Trophoblast cell (in vitro differentiated cells and primary cell): ENCODE results near the gene RHPN2.
"Not testable (repeated sequence)": the region's sequence is repeated elsewhere in the genome, so short reads cannot be mapped to it uniquely, and the experiment has no call there.

Experiments used
- DNase-seq, 2 donors: peaks; one replicate each; pipeline ENCODE4 v3.0.0-alpha.2; 2016
- H2AFZ ChIP-seq: 2 replicates; pipeline ENCODE4 v1.6.1; 2013; ENCODE audit warnings: low read length, moderate library complexity, mild to moderate bottlenecking; ENCODE audit not compliant: insufficient read depth, poor library complexity
- H2AK5ac ChIP-seq: 2 replicates; pipeline ENCODE4 v1.6.1; 2013; ENCODE audit warnings: mild to moderate bottlenecking, low read length
- H2BK120ac ChIP-seq: 2 replicates; pipeline ENCODE4 v1.6.1; 2013; ENCODE audit warnings: low read length, mild to moderate bottlenecking, moderate library complexity; ENCODE audit not compliant: insufficient read depth, poor library complexity
- H2BK12ac ChIP-seq: 2 replicates; pipeline ENCODE4 v1.6.1; 2013; ENCODE audit warnings: mild to moderate bottlenecking, low read length, moderate library complexity
- H2BK5ac ChIP-seq: 2 replicates; pipeline ENCODE4 v1.6.1; 2013; ENCODE audit warnings: low read length, low read depth, moderate library complexity, mild to moderate bottlenecking; ENCODE audit not compliant: poor library complexity
- H3K14ac ChIP-seq: 2 replicates; pipeline ENCODE4 v1.6.1; 2013; ENCODE audit warnings: mild to moderate bottlenecking, low read length
- H3K18ac ChIP-seq: 2 replicates; pipeline ENCODE4 v1.6.1; 2013; ENCODE audit warnings: mild to moderate bottlenecking, low read length
- H3K23ac ChIP-seq: 2 replicates; pipeline ENCODE4 v1.6.1; 2013; ENCODE audit warnings: low read length
- H3K27ac ChIP-seq: 2 replicates; pipeline ENCODE4 v1.5.1; 2013; ENCODE audit warnings: low read depth, mild to moderate bottlenecking, inconsistent platforms, low read length, moderate library complexity
- H3K27me3 ChIP-seq: 2 replicates; pipeline ENCODE4 v1.6.1; 2013; ENCODE audit warnings: inconsistent platforms, mild to moderate bottlenecking, low read length, moderate library complexity; ENCODE audit not compliant: insufficient read depth
- H3K36me3 ChIP-seq, 2 experiments: 1 replicate in 1 of 2; 2 replicates in 1 of 2; pipeline ENCODE4 v1.6.1; 2013; ENCODE audit warnings: low read length in 2 of 2, mild to moderate bottlenecking in 2 of 2, moderate library complexity in 1 of 2; ENCODE audit not compliant: insufficient read depth in 2 of 2, control insufficient read depth in 1 of 2
- H3K4ac ChIP-seq: 2 replicates; pipeline ENCODE4 v1.6.1; 2013; ENCODE audit warnings: low read depth, mild to moderate bottlenecking, low read length, moderate library complexity
- H3K4me1 ChIP-seq, 2 experiments: 1 replicate in 1 of 2; 2 replicates in 1 of 2; pipeline ENCODE4 v1.6.1; 2013; ENCODE audit warnings: low read length in 2 of 2, mild to moderate bottlenecking in 2 of 2, moderate library complexity in 1 of 2; ENCODE audit not compliant: insufficient read depth in 2 of 2, control insufficient read depth in 1 of 2
- H3K4me2 ChIP-seq: 2 replicates; pipeline ENCODE4 v1.6.1; 2013; ENCODE audit warnings: inconsistent platforms, mild to moderate bottlenecking, low read length, moderate library complexity
- H3K4me3 ChIP-seq: 2 replicates; pipeline ENCODE4 v1.5.1; 2013; ENCODE audit warnings: mild to moderate bottlenecking, low read depth, low read length, inconsistent platforms
- H3K79me1 ChIP-seq: one replicate; pipeline ENCODE4 v1.6.1; 2013; ENCODE audit warnings: low read length
- H3K79me2 ChIP-seq: 2 replicates; pipeline ENCODE4 v1.6.1; 2013; ENCODE audit warnings: low read length, mild to moderate bottlenecking; ENCODE audit not compliant: control insufficient read depth, insufficient read depth, poor library complexity
- H3K9ac ChIP-seq: 2 replicates; pipeline ENCODE4 v1.6.1; 2013; ENCODE audit warnings: mild to moderate bottlenecking, low read length
- H3K9me3 ChIP-seq: 2 replicates; pipeline ENCODE4 v1.6.1; 2013; ENCODE audit warnings: low read depth, mild to moderate bottlenecking, control low read depth, inconsistent platforms, low read length; ENCODE audit not compliant: insufficient read depth
- H4K12ac ChIP-seq: 2 replicates; pipeline ENCODE4 v1.6.1; 2013; ENCODE audit warnings: low read depth, mild to moderate bottlenecking, low read length, moderate library complexity
- H4K8ac ChIP-seq: 2 replicates; pipeline ENCODE4 v1.6.1; 2013; ENCODE audit warnings: low read depth, mild to moderate bottlenecking, low read length, moderate library complexity
- H4K91ac ChIP-seq: one replicate; pipeline ENCODE4 v1.6.1; 2013; ENCODE audit warnings: low read depth, mild to moderate bottlenecking, low read length, moderate library complexity
- WGBS: extraction: QIAGEN DNeasy Blood & Tissue Kit; methylation state at CpG from one replicate; pipeline ENCODE4 v1.1.7; 2013; ENCODE audit warnings: missing lambda C conversion rate; ENCODE audit not compliant: insufficient read length, insufficient coverage; ENCODE audit errors: extremely low coverage; 5-methylcytosine and 5-hydroxymethylcytosine counted together

RHPN2 gene

DNA sequence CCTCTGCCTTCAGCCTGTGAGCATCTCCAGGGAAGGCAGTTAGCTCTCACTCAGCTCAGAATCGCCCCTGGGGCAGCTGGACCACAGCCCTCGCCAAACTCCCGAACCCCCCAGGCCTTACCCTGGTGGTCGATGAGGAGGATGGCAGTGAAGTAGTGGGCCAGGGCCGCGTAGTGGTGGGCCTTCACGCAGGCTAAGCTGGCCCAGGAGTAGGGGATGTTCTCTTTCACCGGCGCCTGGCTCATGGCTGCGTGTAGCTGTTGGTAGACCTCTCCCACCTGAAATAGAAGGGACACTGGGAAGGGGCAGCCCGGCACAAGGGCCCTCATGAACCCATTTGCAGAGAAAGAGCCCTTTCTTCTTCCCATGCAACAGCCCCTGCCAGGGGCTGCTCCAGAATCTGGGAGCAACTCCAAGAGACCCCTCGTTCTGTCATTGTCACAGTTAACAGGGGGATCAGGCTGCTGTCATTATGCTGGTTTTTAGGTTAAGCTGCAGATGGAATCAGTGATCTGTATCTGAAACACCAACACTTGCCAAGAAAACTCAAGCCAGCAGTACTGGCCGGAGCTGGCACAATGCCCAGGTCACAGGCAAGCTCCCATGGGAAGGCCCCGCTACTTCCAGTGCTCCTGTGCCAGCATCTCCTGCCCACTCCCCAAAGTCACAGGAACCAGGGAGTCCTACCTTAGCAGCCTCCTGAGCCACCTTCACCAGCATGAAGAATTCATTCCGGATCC, 62.4 kb downstream of the RHPN2 start:
- H3K79me2 ChIP-seq, H2AK5ac ChIP-seq, H4K91ac ChIP-seq, H3K9ac ChIP-seq, H3K23ac ChIP-seq, H2BK12ac ChIP-seq, H2AFZ ChIP-seq, H4K12ac ChIP-seq, H3K4ac ChIP-seq, H3K27ac ChIP-seq, H3K18ac ChIP-seq, H3K9me3 ChIP-seq, H3K79me1 ChIP-seq, H2BK5ac ChIP-seq, H3K4me2 ChIP-seq, H3K4me1 ChIP-seq, H3K36me3 ChIP-seq, H3K14ac ChIP-seq, H3K4me3 ChIP-seq, H4K8ac ChIP-seq, H2BK120ac ChIP-seq, DNase-seq, H3K27me3 ChIP-seq: not testable (repeated sequence)
- no CpG with 5 or more reads among the region's 15 CpGs for WGBS

DNA sequence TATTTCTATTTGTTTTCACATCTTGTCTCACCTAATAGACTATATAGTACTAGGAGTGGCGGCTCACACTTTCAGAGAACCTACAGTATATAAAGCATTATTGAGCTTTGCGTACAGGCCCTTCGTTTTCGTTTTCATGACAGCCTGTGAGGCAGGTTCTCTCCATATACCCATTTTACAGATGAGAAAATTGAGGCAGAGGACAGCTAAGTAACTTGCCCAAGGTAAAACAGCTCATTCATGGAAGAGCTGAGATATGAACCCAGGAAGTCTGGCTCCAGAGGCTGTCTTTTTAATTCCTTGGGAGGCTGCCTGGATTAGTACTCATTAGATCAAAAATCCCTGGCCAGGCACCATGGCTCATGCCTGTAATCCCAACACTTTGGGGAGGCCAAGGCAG, 63.8 kb downstream of the RHPN2 start:
- Histone ChIP-seq H4K8ac (no peak overlapping the region), H3K79me2 (no peaks in the 10 kb centered on the region), H3K9me3 (no peaks in the 10 kb centered on the region), H4K91ac (no peak overlapping the region), H3K27me3 (no peaks in the 10 kb centered on the region), H3K9ac (no peak overlapping the region), H4K12ac (no peak overlapping the region), H2BK12ac (no peak overlapping the region), H2AK5ac (no peak overlapping the region), H3K18ac (no peak overlapping the region), H3K4me2 (no peak overlapping the region), H3K36me3 (peaks cover 2% of the 10 kb centered on the region in 2 experiments), H2BK5ac (no peak overlapping the region), H3K23ac (no peak overlapping the region), H3K4ac (no peak overlapping the region), H3K27ac (no peak overlapping the region), H3K4me1 (no peaks in the 10 kb centered on the region), H3K4me3 (no peak overlapping the region), H3K14ac (no peak overlapping the region), H2BK120ac (no peak overlapping the region), H2AFZ (no peak overlapping the region), H3K79me1 (no peaks in the 10 kb centered on the region)
- WGBS, result no CpG with 5 or more reads among the region's 4 CpGs
- no peak for DNase-seq

DNA sequence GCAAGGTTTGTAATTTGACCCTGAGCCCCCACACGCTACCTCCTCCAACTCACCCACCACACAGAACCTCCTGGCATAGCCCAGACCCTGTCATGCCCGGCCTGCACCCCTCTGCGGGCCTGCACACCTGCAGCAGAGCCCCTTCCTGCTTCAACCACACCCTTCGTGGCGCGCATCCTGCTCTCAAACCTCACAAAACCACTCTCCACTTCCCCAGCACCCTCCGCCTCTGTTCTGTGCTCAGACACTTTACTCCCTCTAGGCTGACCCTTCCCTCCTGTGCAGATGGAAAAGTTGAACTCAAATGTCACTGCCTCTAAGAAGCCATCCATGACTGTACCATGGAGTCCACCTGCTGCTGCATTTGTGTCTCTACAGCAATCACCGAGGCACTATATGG, 64.2 kb downstream of the RHPN2 start:
- Histone ChIP-seq H2AK5ac (no peak overlapping the region), H3K18ac (no peak overlapping the region), H4K91ac (no peak overlapping the region), H2BK120ac (no peak overlapping the region), H3K27ac (no peak overlapping the region), H3K9ac (no peak overlapping the region), H2BK5ac (no peak overlapping the region), H3K4me2 (no peak overlapping the region), H3K36me3 (peaks cover 2% of the 10 kb centered on the region in 2 experiments), H3K4me1 (no peaks in the 10 kb centered on the region), H4K8ac (no peak overlapping the region), H3K4me3 (no peak overlapping the region), H3K9me3 (no peaks in the 10 kb centered on the region), H3K27me3 (no peaks in the 10 kb centered on the region), H2BK12ac (no peak overlapping the region), H3K23ac (no peak overlapping the region), H4K12ac (no peak overlapping the region), H3K79me1 (no peaks in the 10 kb centered on the region), H3K79me2 (no peaks in the 10 kb centered on the region), H2AFZ (no peak overlapping the region), H3K4ac (no peak overlapping the region), H3K14ac (no peak overlapping the region)
- DNase-seq, result no peak
- no CpG with 5 or more reads among the region's 8 CpGs for WGBS

DNA sequence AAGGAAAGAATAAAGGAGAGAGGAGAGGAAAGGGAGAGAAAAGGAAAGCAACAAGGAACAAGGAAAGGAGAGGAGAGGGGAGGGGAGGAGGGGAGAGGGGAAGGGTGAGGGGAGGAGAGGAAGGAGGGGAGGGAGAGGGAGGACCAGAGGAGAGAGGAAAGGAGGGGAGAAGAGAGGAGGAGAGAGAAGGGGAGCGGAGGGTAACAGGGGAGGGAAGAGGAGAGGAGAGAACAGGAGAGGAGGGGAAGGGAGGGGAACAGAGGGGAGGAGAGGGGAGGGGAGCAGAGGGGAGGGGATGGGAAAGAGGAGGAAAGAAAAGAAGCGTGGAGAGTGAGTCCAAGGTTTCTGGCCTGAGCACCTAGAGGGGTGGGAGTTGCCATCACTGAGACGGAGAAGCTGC, 66.0 kb downstream of the RHPN2 start:
- Histone ChIP-seq H2BK12ac (no peak overlapping the region), H2AFZ (no peak overlapping the region), H3K9ac (no peak overlapping the region), H2AK5ac (no peak overlapping the region), H3K23ac (no peak overlapping the region), H3K4me3 (no peak overlapping the region), H2BK120ac (no peak overlapping the region), H3K27me3 (no peaks in the 10 kb centered on the region), H3K27ac (no peak overlapping the region), H2BK5ac (no peak overlapping the region), H3K4ac (no peak overlapping the region), H4K8ac (no peak overlapping the region), H3K18ac (no peak overlapping the region), H3K14ac (no peak overlapping the region), H3K36me3 (peaks cover 2% of the 10 kb centered on the region in 2 experiments), H4K91ac (no peak overlapping the region), H3K79me1 (no peaks in the 10 kb centered on the region), H3K79me2 (no peaks in the 10 kb centered on the region), H4K12ac (no peak overlapping the region), H3K4me1 (no peaks in the 10 kb centered on the region), H3K4me2 (no peak overlapping the region), H3K9me3 (no peaks in the 10 kb centered on the region)
- no peak for DNase-seq
- WGBS, result 100% methylated on average over 1 of the region's 3 CpGs
